Brain microvascular endothelial cell (primary cell): ENCODE data around the gene PPP2R3B.
"Not testable (repeated sequence)": the region's sequence is repeated elsewhere in the genome, so short reads cannot be mapped to it uniquely, and the experiment has no call there.

Experiments
- DNase-seq: peaks from one replicate; pipeline ENCODE4 v3.0.0-alpha.2; 2020
- H3K27ac ChIP-seq: fragments of 250-450 bp; sonication (Bioruptor Pico); 2 replicates; pipeline ENCODE4 v1.5.1; 2020; ENCODE audit warnings: mild to moderate bottlenecking, moderate library complexity
- H3K27me3 ChIP-seq: fragments of 250-450 bp; sonication (Bioruptor Pico); replicated peaks from 2 replicates; pipeline ENCODE4 v1.5.1; 2020; ENCODE audit warnings: mild to moderate bottlenecking
- H3K36me3 ChIP-seq: fragments of 250-450 bp; sonication (Bioruptor Pico); replicated peaks from 2 replicates; pipeline ENCODE4 v1.5.1; 2020; ENCODE audit warnings: mild to moderate bottlenecking
- H3K4me3 ChIP-seq: 2 replicates; pipeline ENCODE4 v1.5.1; 2011; ENCODE audit warnings: low read depth, mild to moderate bottlenecking, control low read depth, low read length, moderate library complexity
- CTCF ChIP-seq: IDR thresholded peaks from 2 replicates; pipeline ENCODE4 v1.5.1; 2011; ENCODE audit warnings: low read depth, mild to moderate bottlenecking, moderate library complexity, low read length, control low read depth, inconsistent platforms; ENCODE audit errors: missing control alignments
- in situ Hi-C: cut with HindIII; loops from 2 replicates; pipeline ENCODE4 v1.10.0; 2017; ENCODE audit warnings: low sequenced_read_pairs, low pct_ligation_motif_present

The PPP2R3B gene

DNA sequence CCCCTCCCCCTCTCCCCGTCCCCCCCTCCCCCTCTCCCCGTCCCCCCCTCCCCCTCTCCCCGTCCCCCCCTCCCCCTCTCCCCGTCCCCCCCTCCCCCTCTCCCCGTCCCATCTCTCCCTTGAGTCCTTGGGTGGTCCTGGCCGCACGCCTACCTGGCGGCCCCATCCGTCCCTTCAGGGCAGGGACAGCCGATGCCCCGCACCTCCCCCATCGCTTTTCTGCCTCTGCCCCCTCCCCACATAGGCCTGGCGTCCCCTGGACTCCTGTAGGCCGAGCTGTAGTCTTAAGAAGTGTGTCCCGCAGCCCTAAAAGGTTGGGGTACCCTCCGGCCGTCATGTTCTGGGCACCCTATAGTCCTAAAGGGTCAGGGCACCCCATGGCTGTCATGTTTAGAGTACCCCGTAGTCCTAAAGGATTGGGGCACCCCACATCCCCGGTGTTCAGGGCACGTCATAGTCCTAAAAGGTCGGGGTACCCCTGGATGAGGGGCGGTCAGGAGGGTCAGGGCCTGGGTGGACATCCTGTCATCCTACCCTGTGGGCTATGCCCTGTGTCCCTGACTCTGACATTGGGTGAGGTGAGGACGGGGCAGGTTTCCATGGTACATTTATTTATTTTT lies 57.3 kb downstream of the PPP2R3B start:
- H3K4me3 ChIP-seq, result no peak overlapping the region
- H3K27ac ChIP-seq, result no peak overlapping the region
- no peaks in the 10 kb centered on the region for H3K27me3 ChIP-seq
- in situ Hi-C loops, result no loop called here
- H3K36me3 ChIP-seq, result no peaks in the 10 kb centered on the region
- DNase-seq, result no peak
- TF ChIP-seq CTCF, result no peak

GRCh38 chrX:327660-328126 lies 59.0 kb downstream of the PPP2R3B start:
- in situ Hi-C loops, result no loop called here
- no peaks in the 10 kb centered on the region for H3K36me3 ChIP-seq
- no peak for TF ChIP-seq CTCF

DNA sequence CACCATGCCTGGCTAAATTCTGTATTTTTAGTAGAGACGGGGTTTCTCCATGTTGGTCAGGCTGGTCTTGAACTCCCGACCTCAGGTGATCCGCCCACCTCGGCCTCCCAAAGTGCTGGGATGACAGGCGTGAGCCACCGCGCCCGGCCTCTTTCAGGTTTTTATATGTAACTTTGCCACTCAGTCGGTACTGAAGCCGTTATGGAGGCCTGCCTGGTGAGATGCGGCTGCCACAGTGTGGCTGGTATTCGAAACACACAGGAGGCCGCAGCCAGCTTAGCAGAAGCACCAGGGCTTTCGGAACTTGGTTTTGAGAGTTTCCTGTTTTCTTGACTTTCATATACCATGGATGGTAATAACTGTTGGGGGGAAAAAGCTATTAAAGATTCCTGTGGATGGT lies 62.0 kb downstream of the PPP2R3B start:
- H3K4me3 ChIP-seq, H3K27ac ChIP-seq, H3K27me3 ChIP-seq, DNase-seq, H3K36me3 ChIP-seq, in situ Hi-C loops: not testable (repeated sequence)

More at GRCh38 chrX:327660-328126, 59.0 kb downstream of the PPP2R3B start:
- Histone ChIP-seq H3K27me3 (no peaks in the 10 kb centered on the region), H3K4me3 (no peak overlapping the region), H3K27ac (no peak overlapping the region)
- DNase-seq, result no peak

- DNase-seq, result peak; percentile 48
- peak; percentile 22 for TF ChIP-seq CTCF
- in situ Hi-C loops, result no loop called here
- no peak overlapping the region for H3K27ac ChIP-seq
- H3K4me3 ChIP-seq, result no peak overlapping the region
- no peaks in the 10 kb centered on the region for H3K27me3 ChIP-seq
- no peaks in the 10 kb centered on the region for H3K36me3 ChIP-seq
Observed at GRCh38 chrX:323721-324628, 62.7 kb downstream of the PPP2R3B start.

DNA sequence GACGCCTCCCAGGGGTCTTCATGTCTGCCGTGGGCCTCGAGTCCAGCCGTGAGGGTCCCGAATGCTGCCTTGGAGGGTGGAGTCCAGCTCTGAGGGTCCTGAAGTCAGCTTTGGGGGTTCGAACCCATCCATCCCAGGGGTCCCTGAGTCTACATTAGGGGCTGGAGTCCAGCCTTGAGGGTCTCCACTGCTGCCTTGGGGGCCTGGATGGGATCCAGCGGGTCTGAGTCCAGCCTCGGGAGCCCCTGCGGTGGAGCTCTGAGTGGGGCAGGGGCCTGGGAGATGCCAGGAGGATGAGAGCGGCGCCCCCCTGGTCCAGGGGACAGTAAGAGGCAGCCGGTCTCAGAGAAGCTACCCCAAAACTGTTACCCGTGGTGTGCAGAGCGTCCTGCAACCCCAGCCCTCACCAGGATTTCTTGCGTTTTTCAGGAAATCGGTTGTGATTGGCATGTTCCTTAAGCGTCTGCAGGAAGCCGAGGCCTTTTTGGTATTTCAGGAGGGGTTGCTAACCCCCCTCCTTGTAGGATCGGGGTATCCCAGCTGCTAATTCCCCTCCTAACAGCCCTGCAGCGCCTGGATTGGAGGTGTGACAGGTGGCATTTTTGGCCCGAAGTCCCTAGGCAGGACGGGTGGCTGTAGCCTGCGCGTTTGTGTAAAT lies 66.5 kb downstream of the PPP2R3B start:
- DNase-seq, result no peak
- Histone ChIP-seq H3K4me3 (peak overlapping the region; percentile 95), H3K36me3 (peaks cover 3% of the 10 kb centered on the region), H3K27ac (peak overlapping the region; percentile 90), H3K27me3 (no peaks in the 10 kb centered on the region)
- in situ Hi-C loops, result no loop called here
- TF ChIP-seq CTCF, result no peak

- DNase-seq, result no peak
- in situ Hi-C loops, result no loop called here
- Histone ChIP-seq H3K27ac (peak overlapping the region; percentile 90), H3K36me3 (peaks cover 7% of the 10 kb centered on the region), H3K4me3 (peak overlapping the region; percentile 95), H3K27me3 (no peaks in the 10 kb centered on the region)
- no peak for TF ChIP-seq CTCF
Observed at GRCh38 chrX:319579-320125, 67.1 kb downstream of the PPP2R3B start.
